ENCODE results near the gene FARP1. TPM values are rescaled to one million over a fixed set of nuclear protein-coding genes. Genes with fewer than 3 reads are reported as not detected.

Gene FARP1
- total RNA-seq, 1 donor from 2014 or later: 36.5 TPM

DNA sequence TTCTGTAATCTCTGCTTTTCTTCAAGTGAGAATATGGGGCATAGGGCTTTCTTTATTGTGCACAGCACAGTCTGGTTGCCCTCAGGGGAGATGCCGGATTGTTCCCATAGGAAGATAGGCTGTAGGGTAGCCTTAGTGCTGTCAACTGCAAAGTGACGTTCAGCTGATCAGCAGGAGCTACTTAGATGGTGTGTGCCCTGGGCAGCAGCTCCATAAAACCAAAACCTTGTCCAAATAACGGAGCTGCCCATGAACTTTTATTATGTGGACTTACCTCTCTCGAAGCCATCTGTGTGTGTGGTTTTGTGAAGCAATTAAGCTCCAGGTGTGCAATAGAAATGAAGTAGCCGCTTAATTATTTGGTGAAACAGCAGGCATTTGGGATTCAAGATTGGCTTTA is 154.2 kb downstream of the FARP1 start:
- Histone ChIP-seq H3K27me3 (ENCODE audit: control insufficient read depth in 3 of 3, insufficient read depth in 3 of 3, low read length in 3 of 3) (no peaks in the 10 kb centered on the region), H3K4me3 (ENCODE audit: low read length in 3 of 3) (no peak overlapping the region), H3K27ac (ENCODE audit: low read depth, low read length) (no peak overlapping the region), H3K36me3 (ENCODE audit: control insufficient read depth in 3 of 3, insufficient read depth in 3 of 3, low read length in 3 of 3) (no peaks in the 10 kb centered on the region), H3K9me3 (ENCODE audit: control insufficient read depth in 3 of 3, low read length in 3 of 3) (no peaks in the 10 kb centered on the region), H3K4me1 (ENCODE audit: control insufficient read depth in 3 of 3, insufficient read depth in 3 of 3, low read length in 3 of 3) (peaks cover 0 to 11% (median 4%) of the 10 kb centered on the region in 3 donors), H3K9ac (ENCODE audit: low read depth in 1 of 3, low read length in 3 of 3) (no peak overlapping the region)

DNA sequence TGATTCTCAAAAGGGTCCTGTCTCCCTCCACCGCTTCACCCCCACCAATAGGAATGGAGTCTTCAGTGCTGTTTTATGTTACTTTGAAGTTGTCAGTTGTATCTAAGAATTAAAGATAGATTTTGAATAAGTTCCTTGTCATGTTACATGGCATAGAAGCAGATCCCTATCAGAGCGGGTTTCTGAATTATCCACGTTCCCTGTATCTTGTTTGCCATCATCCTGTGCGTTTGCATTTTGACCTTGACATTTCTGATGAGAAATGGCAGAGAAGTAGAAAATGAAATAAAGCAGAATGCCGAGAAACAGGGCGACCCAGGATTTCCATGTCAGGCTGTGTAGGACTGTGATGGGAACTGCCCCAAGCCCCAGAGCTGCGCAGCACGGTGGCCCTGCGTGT is 154.9 kb downstream of the FARP1 start:
- H3K9me3 ChIP-seq (ENCODE audit: control insufficient read depth in 3 of 3, low read length in 3 of 3): no peaks in the 10 kb centered on the region
- H3K9ac ChIP-seq (ENCODE audit: low read depth in 1 of 3, low read length in 3 of 3): no peak overlapping the region
- peaks cover 0 to 11% (median 4%) of the 10 kb centered on the region in 3 donors for H3K4me1 ChIP-seq (ENCODE audit: control insufficient read depth in 3 of 3, insufficient read depth in 3 of 3, low read length in 3 of 3)
- no peaks in the 10 kb centered on the region for H3K27me3 ChIP-seq (ENCODE audit: control insufficient read depth in 3 of 3, insufficient read depth in 3 of 3, low read length in 3 of 3)
- no peaks in the 10 kb centered on the region for H3K36me3 ChIP-seq (ENCODE audit: control insufficient read depth in 3 of 3, insufficient read depth in 3 of 3, low read length in 3 of 3)
- no peak overlapping the region for H3K27ac ChIP-seq (ENCODE audit: low read depth, low read length)
- H3K4me3 ChIP-seq (ENCODE audit: low read length in 3 of 3): no peak overlapping the region

DNA sequence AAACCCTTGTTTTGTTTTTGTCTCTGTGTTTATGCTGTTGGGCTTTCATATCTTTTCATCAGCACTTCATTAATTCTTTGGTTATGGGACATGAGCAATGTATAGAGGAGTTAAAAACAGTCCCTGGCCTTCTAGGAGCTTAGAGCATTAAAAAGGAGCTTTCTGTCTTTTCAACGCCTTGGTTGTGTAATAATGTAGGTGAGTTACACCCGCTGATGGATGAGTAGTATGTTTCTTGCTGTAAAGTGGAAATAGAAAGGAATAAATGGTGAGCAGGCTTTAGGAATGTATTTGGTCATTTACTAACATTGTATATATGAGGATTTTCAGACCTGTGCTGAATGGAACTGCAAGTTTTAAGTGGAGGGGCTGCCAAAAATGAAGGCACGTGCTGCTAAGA is 155.7 kb downstream of the FARP1 start:
- H3K27ac ChIP-seq (ENCODE audit: low read depth, low read length): no peak overlapping the region
- no peaks in the 10 kb centered on the region for H3K27me3 ChIP-seq (ENCODE audit: control insufficient read depth in 3 of 3, insufficient read depth in 3 of 3, low read length in 3 of 3)
- H3K4me3 ChIP-seq (ENCODE audit: low read length in 3 of 3): no peak overlapping the region
- H3K9ac ChIP-seq (ENCODE audit: low read depth in 1 of 3, low read length in 3 of 3): no peak overlapping the region
- no peaks in the 10 kb centered on the region for H3K36me3 ChIP-seq (ENCODE audit: control insufficient read depth in 3 of 3, insufficient read depth in 3 of 3, low read length in 3 of 3)
- peaks cover 0 to 11% (median 4%) of the 10 kb centered on the region in 3 donors for H3K4me1 ChIP-seq (ENCODE audit: control insufficient read depth in 3 of 3, insufficient read depth in 3 of 3, low read length in 3 of 3)
- no peaks in the 10 kb centered on the region for H3K9me3 ChIP-seq (ENCODE audit: control insufficient read depth in 3 of 3, low read length in 3 of 3)

DNA sequence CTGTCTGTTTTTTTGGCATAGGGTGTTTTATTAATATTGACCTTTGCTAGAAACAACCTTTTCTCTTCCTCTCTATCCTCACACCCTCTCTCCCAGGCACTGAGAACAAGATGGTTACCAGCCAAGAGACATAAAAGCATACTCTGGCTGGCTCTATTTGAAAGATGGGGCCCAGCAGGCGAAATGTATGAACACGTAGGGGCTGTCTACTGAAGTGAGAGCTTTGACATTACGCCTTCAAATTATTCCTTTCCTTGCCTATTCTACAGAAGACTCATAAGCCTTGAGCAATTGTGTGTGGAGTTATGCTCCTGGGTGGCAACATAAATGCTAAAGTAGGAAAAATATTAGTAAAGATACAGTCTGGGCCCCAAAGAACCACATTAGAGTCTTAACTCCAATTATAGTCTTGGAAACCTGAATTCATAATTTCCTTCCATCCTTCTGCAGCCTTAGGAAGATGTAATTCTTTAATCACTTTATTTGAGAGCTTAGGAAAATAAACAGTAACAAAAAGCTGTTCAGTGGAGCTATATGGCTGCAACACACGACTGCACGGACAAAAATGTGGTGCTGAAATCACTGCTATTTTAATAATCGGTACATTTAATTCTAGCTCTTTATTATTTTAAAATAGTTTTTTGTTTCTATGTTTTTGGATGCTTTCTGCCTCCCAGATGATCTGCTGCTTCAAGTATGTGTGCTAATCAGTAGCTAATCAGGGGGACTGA is 156.5 kb downstream of the FARP1 start:
- H3K27ac ChIP-seq (ENCODE audit: low read depth, low read length): no peak overlapping the region
- no peak overlapping the region for H3K4me3 ChIP-seq (ENCODE audit: low read length in 3 of 3)
- H3K9me3 ChIP-seq (ENCODE audit: control insufficient read depth in 3 of 3, low read length in 3 of 3): no peaks in the 10 kb centered on the region
- no peak overlapping the region for H3K9ac ChIP-seq (ENCODE audit: low read depth in 1 of 3, low read length in 3 of 3)
- H3K4me1 ChIP-seq (ENCODE audit: control insufficient read depth in 3 of 3, insufficient read depth in 3 of 3, low read length in 3 of 3): peaks cover 0 to 11% (median 4%) of the 10 kb centered on the region in 3 donors
- H3K36me3 ChIP-seq (ENCODE audit: control insufficient read depth in 3 of 3, insufficient read depth in 3 of 3, low read length in 3 of 3): no peaks in the 10 kb centered on the region
- H3K27me3 ChIP-seq (ENCODE audit: control insufficient read depth in 3 of 3, insufficient read depth in 3 of 3, low read length in 3 of 3): no peaks in the 10 kb centered on the region

DNA sequence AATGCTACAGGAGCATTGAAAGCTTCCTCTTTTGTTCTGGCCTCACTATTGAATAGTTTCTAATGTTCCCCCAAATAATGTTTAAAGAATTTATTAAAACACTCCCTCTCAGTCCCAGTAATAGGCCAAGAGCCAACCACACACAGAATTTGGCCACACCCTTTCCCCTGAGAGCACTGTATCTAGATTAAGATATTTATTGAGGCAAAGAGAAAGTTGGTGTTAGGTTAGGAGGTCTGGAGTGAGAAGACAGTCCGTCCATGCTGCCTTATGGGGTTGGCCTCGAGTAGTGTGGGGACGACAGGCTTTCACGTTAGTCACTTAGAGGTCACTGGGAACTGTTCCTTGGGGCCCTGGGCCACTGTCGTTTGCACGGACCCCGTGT is 157.1 kb downstream of the FARP1 start:
- Histone ChIP-seq H3K4me1 (ENCODE audit: control insufficient read depth in 3 of 3, insufficient read depth in 3 of 3, low read length in 3 of 3) (peaks cover 0 to 11% (median 4%) of the 10 kb centered on the region in 3 donors), H3K27me3 (ENCODE audit: control insufficient read depth in 3 of 3, insufficient read depth in 3 of 3, low read length in 3 of 3) (no peaks in the 10 kb centered on the region), H3K9me3 (ENCODE audit: control insufficient read depth in 3 of 3, low read length in 3 of 3) (no peaks in the 10 kb centered on the region), H3K27ac (ENCODE audit: low read depth, low read length) (no peak overlapping the region), H3K4me3 (ENCODE audit: low read length in 3 of 3) (no peak overlapping the region), H3K36me3 (ENCODE audit: control insufficient read depth in 3 of 3, insufficient read depth in 3 of 3, low read length in 3 of 3) (no peaks in the 10 kb centered on the region), H3K9ac (ENCODE audit: low read depth in 1 of 3, low read length in 3 of 3) (no peak overlapping the region)

DNA sequence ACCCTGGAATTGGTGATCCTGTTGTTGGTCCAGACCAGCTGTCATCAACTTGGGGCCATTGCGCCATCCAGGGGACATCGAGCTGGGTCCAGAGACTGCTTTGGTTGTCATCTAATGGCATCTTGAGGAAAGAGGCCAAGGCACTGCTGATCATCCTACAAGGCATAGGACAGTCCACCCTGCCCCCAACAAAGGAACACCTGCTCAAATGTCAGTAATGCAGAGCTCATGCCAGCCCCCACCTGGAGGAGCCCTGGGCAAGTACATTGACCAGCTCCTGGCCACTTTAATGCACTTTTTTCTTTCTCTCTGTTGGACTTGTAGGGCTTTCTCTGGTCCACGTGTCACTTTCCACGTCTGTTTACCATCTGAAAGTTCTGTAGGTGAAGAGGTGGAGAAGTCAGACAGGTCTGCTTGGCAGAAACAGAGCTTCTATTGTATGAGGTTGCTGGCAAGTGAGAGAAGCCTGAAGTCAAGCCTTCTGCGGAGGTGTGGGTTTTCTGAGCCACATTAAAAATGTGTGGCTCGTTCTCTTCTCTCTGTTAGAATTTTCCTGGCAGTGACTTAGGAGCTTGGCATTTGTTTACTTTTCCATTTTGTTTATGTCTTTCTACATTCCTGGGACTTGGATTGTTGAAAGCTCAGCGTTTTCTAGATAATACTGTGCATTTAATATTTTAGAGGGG is 158.2 kb downstream of the FARP1 start:
- H3K27ac ChIP-seq (ENCODE audit: low read depth, low read length): no peak overlapping the region
- no peaks in the 10 kb centered on the region for H3K36me3 ChIP-seq (ENCODE audit: control insufficient read depth in 3 of 3, insufficient read depth in 3 of 3, low read length in 3 of 3)
- H3K9ac ChIP-seq (ENCODE audit: low read depth in 1 of 3, low read length in 3 of 3): no peak overlapping the region
- no peaks in the 10 kb centered on the region for H3K9me3 ChIP-seq (ENCODE audit: control insufficient read depth in 3 of 3, low read length in 3 of 3)
- no peak overlapping the region for H3K4me3 ChIP-seq (ENCODE audit: low read length in 3 of 3)
- peaks cover 0 to 11% (median 4%) of the 10 kb centered on the region in 3 donors for H3K4me1 ChIP-seq (ENCODE audit: control insufficient read depth in 3 of 3, insufficient read depth in 3 of 3, low read length in 3 of 3)
- no peaks in the 10 kb centered on the region for H3K27me3 ChIP-seq (ENCODE audit: control insufficient read depth in 3 of 3, insufficient read depth in 3 of 3, low read length in 3 of 3)

DNA sequence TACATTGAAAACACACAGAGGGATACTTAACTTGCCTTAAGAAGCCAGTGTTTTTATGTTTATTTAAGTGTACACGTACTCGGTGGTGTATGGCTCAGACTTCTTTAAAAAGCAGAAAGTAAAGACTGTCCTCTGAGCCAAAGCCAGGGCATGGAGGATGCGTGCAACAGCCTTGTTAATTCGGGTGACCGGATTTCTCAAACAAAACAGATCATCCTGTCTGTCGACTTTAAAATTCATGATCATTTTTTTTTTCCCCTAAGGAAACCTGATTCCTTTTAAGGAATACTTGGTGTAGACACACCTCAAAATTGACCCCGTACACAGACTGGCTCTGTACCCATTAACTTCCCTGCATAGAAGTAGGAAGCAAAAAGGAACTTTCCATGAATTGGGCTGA is 158.8 kb downstream of the FARP1 start:
- Histone ChIP-seq H3K27ac (ENCODE audit: low read depth, low read length) (no peak overlapping the region), H3K4me3 (ENCODE audit: low read length in 3 of 3) (no peak overlapping the region), H3K9me3 (ENCODE audit: control insufficient read depth in 3 of 3, low read length in 3 of 3) (no peaks in the 10 kb centered on the region), H3K36me3 (ENCODE audit: control insufficient read depth in 3 of 3, insufficient read depth in 3 of 3, low read length in 3 of 3) (no peaks in the 10 kb centered on the region), H3K9ac (ENCODE audit: low read depth in 1 of 3, low read length in 3 of 3) (no peak overlapping the region), H3K4me1 (ENCODE audit: control insufficient read depth in 3 of 3, insufficient read depth in 3 of 3, low read length in 3 of 3) (peaks cover 0 to 11% (median 4%) of the 10 kb centered on the region in 3 donors), H3K27me3 (ENCODE audit: control insufficient read depth in 3 of 3, insufficient read depth in 3 of 3, low read length in 3 of 3) (no peaks in the 10 kb centered on the region)

DNA sequence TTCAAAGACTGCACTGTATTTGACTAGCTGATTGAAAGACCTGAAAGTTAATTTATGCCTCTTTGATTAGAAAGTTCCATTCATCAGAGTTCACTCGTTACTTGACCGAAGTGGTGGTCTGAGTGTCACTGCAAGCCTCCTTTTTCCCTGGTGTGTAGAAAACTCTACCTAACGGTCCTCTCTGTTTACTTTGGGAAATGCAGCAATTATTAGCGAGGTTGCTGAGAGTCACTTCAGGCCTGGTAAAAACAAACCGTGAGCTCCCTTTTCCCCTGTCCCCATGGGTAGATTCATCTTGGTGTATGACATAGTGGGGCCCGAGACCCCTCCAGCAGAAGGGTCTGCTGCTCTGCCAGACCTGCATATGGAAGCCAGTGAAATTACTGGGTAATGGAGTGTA is 161.0 kb downstream of the FARP1 start:
- Histone ChIP-seq H3K9ac (ENCODE audit: low read depth in 1 of 3, low read length in 3 of 3) (no peak overlapping the region), H3K4me1 (ENCODE audit: control insufficient read depth in 3 of 3, insufficient read depth in 3 of 3, low read length in 3 of 3) (peaks cover 5 to 11% (median 8%) of the 10 kb centered on the region in 3 donors), H3K9me3 (ENCODE audit: control insufficient read depth in 3 of 3, low read length in 3 of 3) (no peaks in the 10 kb centered on the region), H3K27ac (ENCODE audit: low read depth, low read length) (no peak overlapping the region), H3K36me3 (ENCODE audit: control insufficient read depth in 3 of 3, insufficient read depth in 3 of 3, low read length in 3 of 3) (no peaks in the 10 kb centered on the region), H3K27me3 (ENCODE audit: control insufficient read depth in 3 of 3, insufficient read depth in 3 of 3, low read length in 3 of 3) (no peaks in the 10 kb centered on the region), H3K4me3 (ENCODE audit: low read length in 3 of 3) (no peak overlapping the region)

DNA sequence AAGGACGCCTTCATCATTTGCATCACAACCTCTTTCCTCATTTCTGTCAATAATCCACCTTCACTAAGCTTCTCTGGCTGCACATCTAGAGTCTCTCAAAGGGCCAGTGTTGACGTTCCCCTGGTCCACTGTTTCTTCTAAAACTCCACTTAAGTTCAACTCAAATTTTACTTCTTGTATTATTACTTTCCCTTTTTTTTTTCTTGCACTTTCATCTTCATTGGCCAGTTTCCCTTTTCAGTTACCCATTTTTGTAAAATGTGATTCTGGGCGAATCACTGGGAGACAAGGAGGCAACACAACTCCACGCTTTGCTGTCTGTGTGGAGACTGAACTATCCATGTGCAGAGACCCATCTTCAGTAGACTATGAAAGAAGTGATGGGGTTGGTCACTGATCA is 162.8 kb downstream of the FARP1 start:
- H3K27ac ChIP-seq (ENCODE audit: low read depth, low read length): no peak overlapping the region
- peaks cover 4 to 5% (median 4%) of the 10 kb centered on the region in 3 donors for H3K4me1 ChIP-seq (ENCODE audit: control insufficient read depth in 3 of 3, insufficient read depth in 3 of 3, low read length in 3 of 3)
- no peaks in the 10 kb centered on the region for H3K36me3 ChIP-seq (ENCODE audit: control insufficient read depth in 3 of 3, insufficient read depth in 3 of 3, low read length in 3 of 3)
- no peak overlapping the region for H3K4me3 ChIP-seq (ENCODE audit: low read length in 3 of 3)
- no peaks in the 10 kb centered on the region for H3K27me3 ChIP-seq (ENCODE audit: control insufficient read depth in 3 of 3, insufficient read depth in 3 of 3, low read length in 3 of 3)
- H3K9me3 ChIP-seq (ENCODE audit: control insufficient read depth in 3 of 3, low read length in 3 of 3): no peaks in the 10 kb centered on the region
- no peak overlapping the region for H3K9ac ChIP-seq (ENCODE audit: low read depth in 1 of 3, low read length in 3 of 3)

DNA sequence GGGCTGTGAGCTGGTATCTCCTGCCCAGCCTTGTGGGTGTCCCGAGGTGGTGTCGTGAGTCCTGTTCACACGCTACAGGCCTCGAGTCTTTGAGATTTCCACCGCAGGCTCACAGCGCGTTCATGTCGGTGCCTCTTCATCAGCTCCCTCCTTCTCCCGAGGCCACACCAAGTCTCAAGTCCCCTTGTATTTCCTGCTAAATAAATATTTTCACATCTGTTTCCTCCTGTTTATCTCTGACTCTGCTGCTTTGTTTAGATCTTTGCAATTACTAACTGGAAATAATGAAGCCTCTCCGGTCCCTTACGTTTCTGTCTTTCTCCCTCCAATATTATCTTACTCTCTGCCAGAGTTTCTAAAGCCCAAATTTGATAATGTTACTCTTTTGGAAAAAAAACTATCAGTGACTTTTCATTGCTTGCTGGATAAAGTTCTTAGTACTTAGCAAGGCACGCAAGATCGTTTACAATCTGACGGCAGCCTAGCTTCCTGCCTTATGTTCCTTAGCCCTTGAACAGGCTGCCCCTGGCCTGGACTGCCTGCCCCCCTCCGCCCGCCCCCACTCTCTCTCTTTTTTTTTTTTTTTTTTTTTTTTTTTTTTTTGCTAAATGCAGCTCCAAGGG is 164.7 kb downstream of the FARP1 start:
- no peaks in the 10 kb centered on the region for H3K27me3 ChIP-seq (ENCODE audit: control insufficient read depth in 3 of 3, insufficient read depth in 3 of 3, low read length in 3 of 3)
- H3K9ac ChIP-seq (ENCODE audit: low read depth in 1 of 3, low read length in 3 of 3): no peak overlapping the region
- H3K4me1 ChIP-seq (ENCODE audit: control insufficient read depth in 3 of 3, insufficient read depth in 3 of 3, low read length in 3 of 3): peaks cover 0 to 5% (median 4%) of the 10 kb centered on the region in 3 donors
- H3K27ac ChIP-seq (ENCODE audit: low read depth, low read length): no peak overlapping the region
- H3K9me3 ChIP-seq (ENCODE audit: control insufficient read depth in 3 of 3, low read length in 3 of 3): no peaks in the 10 kb centered on the region
- H3K36me3 ChIP-seq (ENCODE audit: control insufficient read depth in 3 of 3, insufficient read depth in 3 of 3, low read length in 3 of 3): no peaks in the 10 kb centered on the region
- no peak overlapping the region for H3K4me3 ChIP-seq (ENCODE audit: low read length in 3 of 3)
